Measurements from ENCODE around the gene SPINK9.

The SPINK9 gene, protein sequence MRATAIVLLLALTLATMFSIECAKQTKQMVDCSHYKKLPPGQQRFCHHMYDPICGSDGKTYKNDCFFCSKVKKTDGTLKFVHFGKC

DNA sequence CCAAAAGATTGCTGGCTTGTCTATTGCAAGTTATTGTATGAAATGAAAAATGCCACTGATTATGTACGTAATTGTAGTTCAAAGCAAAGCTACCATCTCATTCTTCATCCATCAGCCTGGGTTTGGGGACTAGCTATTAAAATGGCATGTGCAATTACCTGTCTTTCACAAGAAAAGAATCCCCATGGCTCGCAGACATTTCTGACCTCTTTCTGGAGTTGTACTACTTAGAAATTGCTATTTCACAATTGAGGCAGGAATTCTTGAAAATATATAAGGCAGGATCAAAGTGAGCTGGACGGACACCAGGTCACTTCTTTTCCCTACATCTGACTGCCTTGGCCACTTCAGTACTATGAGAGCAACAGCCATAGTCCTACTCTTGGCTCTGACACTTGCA is at the start of gene SPINK9:
Gene SPINK9, plus strand, starts transcription at position 301 of the 400 bp plus-strand sequence. Its CDS starts 55 bp downstream, at position 356.
- H3K4me1 ChIP-seq (ENCODE audit: control insufficient read depth, insufficient read depth, low read length), result no peaks in the 10 kb centered on the region
- H3K4me3 ChIP-seq (ENCODE audit: low read length), result no peak within 1 kb of the TSS
- no peak for DNase-seq (ENCODE audit: low read depth, low spot score)
- no peaks in the 10 kb centered on the region for H3K27me3 ChIP-seq (ENCODE audit: control insufficient read depth, insufficient read depth, low read length)
- no peak within 1 kb of the TSS for H3K27ac ChIP-seq (ENCODE audit: low read length)
- no CpG with 5 or more reads among the region's 3 CpGs for WGBS (ENCODE audit: insufficient coverage, insufficient read length)
- H3K36me3 ChIP-seq (ENCODE audit: control insufficient read depth, insufficient read depth, low read length), result no peaks in the 10 kb centered on the region
- no peaks in the 10 kb centered on the region for H3K9me3 ChIP-seq (ENCODE audit: control insufficient read depth, insufficient read depth, low read length)

DNA sequence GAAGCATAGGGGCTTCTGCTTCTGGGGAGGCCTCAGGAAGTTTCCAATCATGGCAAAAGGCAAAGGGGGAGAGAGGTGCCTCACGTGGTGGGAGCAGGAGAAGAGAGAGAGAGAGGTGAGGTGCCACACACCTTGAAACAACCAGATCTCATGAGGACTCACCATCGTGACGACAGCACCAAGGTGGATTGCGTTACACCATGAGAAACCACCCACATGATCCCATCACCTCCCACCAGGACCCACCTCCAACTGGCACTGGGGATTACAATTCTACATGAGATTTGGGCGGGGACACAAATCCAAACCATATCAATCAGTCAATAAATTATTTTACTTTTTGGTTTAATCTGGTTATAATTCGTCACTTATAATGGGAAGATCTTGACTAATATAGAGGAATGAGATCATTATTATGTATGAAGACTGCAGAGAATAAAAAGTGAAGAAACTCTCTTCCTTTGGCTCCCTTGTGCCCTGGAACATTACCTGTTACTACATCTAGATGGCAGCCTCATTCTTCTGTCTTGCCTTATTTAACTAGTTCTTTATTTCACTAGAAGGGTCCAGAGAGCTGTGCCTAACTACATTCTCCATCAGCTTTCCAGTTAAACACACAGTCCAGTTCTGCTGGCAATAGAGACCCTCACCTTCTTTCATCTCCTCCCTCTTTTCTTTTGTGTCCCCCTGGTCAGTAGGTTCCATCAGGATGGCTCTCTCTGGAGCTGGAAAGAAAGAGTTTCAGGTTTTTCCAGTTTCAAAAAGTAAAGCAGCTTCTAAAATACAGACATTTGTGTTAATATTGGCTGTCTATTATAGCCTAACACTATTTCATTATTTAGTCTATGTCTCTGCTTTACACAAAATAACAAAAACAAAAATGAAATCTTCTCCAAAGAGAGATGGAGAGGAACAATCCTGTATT is 44.8 kb upstream of the SPINK9 start:
- no peaks in the 10 kb centered on the region for H3K27me3 ChIP-seq (ENCODE audit: control insufficient read depth, insufficient read depth, low read length)
- H3K36me3 ChIP-seq (ENCODE audit: control insufficient read depth, insufficient read depth, low read length), result no peaks in the 10 kb centered on the region
- DNase-seq (ENCODE audit: low read depth, low spot score), result no peak
- H3K27ac ChIP-seq (ENCODE audit: low read length), result no peak overlapping the region
- H3K4me3 ChIP-seq (ENCODE audit: low read length), result no peak overlapping the region
- no CpG with 5 or more reads among the region's 6 CpGs for WGBS (ENCODE audit: insufficient coverage, insufficient read length)
- no peaks in the 10 kb centered on the region; the same call in 1 of the 2 replicates for H3K4me1 ChIP-seq (ENCODE audit: control insufficient read depth, insufficient read depth, low read length)
- H3K9me3 ChIP-seq (ENCODE audit: control insufficient read depth, insufficient read depth, low read length), result no peaks in the 10 kb centered on the region

DNA sequence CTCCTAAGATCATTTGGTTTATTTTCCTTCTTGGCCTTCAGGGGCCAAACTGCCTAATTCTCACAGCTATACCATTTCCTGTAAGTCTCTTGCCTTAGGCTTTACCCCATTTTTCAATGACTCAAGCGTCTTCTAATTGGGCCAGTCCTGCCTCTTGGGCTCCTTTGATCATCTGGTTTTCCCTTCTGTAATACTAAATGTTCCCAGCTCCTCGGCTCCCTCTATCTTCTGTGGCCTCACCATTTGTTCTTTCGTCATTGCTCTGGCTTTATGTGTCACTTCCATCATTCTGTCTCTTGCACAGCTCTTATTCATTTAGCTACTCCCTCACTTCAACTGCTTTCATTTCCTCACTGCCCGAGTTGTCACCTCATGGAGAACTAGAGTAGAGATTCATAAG is 37.6 kb upstream of the SPINK9 start:
- Histone ChIP-seq H3K27ac (ENCODE audit: low read length) (no peak overlapping the region), H3K4me1 (ENCODE audit: control insufficient read depth, insufficient read depth, low read length) (no peaks in the 10 kb centered on the region), H3K9me3 (ENCODE audit: control insufficient read depth, insufficient read depth, low read length) (no peaks in the 10 kb centered on the region), H3K4me3 (ENCODE audit: low read length) (no peak overlapping the region), H3K27me3 (ENCODE audit: control insufficient read depth, insufficient read depth, low read length) (no peaks in the 10 kb centered on the region), H3K36me3 (ENCODE audit: control insufficient read depth, insufficient read depth, low read length) (no peaks in the 10 kb centered on the region)
- no CpG with 5 or more reads among the region's 4 CpGs for WGBS (ENCODE audit: insufficient coverage, insufficient read length)
- no peak for DNase-seq (ENCODE audit: low read depth, low spot score)

DNA sequence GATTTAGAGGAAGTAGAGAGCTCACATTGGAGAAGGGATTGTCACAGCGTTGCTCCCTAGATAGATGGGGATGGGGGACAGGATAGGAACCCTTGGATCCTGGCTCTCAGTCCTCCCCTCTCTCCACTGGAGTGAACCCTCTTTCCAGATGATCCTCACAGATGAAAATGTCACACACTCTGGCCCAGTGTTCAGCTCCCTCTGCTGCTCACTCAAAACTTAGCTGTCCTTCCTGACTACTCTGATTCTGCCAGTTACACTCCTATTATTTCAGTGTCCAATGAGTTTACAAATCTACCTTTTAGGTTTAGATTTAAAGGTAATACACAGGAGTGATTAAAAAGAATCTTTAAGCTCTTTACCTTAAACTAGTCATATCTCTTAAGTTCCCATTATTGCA is 28.9 kb upstream of the SPINK9 start:
- Histone ChIP-seq H3K4me3 (ENCODE audit: low read length) (no peak overlapping the region), H3K4me1 (ENCODE audit: control insufficient read depth, insufficient read depth, low read length) (no peaks in the 10 kb centered on the region), H3K27me3 (ENCODE audit: control insufficient read depth, insufficient read depth, low read length) (no peaks in the 10 kb centered on the region), H3K27ac (ENCODE audit: low read length) (no peak overlapping the region), H3K9me3 (ENCODE audit: control insufficient read depth, insufficient read depth, low read length) (no peaks in the 10 kb centered on the region), H3K36me3 (ENCODE audit: control insufficient read depth, insufficient read depth, low read length) (no peaks in the 10 kb centered on the region)
- no CpG with 5 or more reads among the region's 1 CpG for WGBS (ENCODE audit: insufficient coverage, insufficient read length)
- DNase-seq (ENCODE audit: low read depth, low spot score), result no peak

DNA sequence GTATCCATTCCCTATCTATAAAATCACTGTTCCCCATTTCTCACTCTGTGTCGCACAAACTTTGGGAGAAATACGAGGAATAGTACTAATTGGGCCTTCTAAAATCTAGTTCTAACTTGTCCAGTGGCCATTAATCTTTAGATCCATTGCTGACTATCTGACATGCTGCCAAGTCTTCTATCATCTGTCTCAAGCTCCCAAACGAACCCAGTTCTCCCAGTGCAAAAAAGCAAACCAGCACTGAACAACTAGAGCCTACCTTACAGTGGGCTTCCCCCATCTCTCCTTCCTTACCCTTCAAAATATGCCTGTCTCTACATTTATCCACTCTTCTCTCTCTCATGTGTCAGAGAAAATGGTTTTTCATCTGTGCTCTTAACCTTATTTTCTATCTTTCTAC is 26.3 kb upstream of the SPINK9 start:
- no peak overlapping the region for H3K4me3 ChIP-seq (ENCODE audit: low read length)
- no peak overlapping the region for H3K27ac ChIP-seq (ENCODE audit: low read length)
- H3K36me3 ChIP-seq (ENCODE audit: control insufficient read depth, insufficient read depth, low read length), result no peaks in the 10 kb centered on the region
- H3K27me3 ChIP-seq (ENCODE audit: control insufficient read depth, insufficient read depth, low read length), result no peaks in the 10 kb centered on the region
- no CpG with 5 or more reads among the region's 3 CpGs for WGBS (ENCODE audit: insufficient coverage, insufficient read length)
- H3K4me1 ChIP-seq (ENCODE audit: control insufficient read depth, insufficient read depth, low read length), result no peaks in the 10 kb centered on the region
- no peak for DNase-seq (ENCODE audit: low read depth, low spot score)
- H3K9me3 ChIP-seq (ENCODE audit: control insufficient read depth, insufficient read depth, low read length), result no peaks in the 10 kb centered on the region

DNA sequence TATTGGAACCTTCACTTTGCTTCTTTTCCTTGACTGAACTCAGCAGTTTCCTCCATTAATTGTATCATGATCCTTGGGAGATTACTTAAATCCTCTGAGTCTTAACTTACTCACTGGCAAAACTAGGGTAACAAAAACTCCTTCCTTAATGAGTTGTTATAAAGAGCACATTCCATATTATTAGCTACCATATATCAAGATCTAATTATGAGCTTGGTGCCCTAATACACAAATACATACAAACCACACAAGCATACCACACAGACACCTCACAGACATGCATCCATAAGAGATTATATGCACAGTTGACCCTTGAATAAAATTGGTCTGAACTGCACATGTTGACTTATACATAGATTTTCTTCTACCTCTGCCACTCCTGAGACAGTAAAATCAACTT is 25.6 kb upstream of the SPINK9 start:
- Histone ChIP-seq H3K4me3 (ENCODE audit: low read length) (no peak overlapping the region), H3K27ac (ENCODE audit: low read length) (no peak overlapping the region), H3K4me1 (ENCODE audit: control insufficient read depth, insufficient read depth, low read length) (no peaks in the 10 kb centered on the region), H3K36me3 (ENCODE audit: control insufficient read depth, insufficient read depth, low read length) (no peaks in the 10 kb centered on the region), H3K27me3 (ENCODE audit: control insufficient read depth, insufficient read depth, low read length) (no peaks in the 10 kb centered on the region), H3K9me3 (ENCODE audit: control insufficient read depth, insufficient read depth, low read length) (no peaks in the 10 kb centered on the region)
- no peak for DNase-seq (ENCODE audit: low read depth, low spot score)

DNA sequence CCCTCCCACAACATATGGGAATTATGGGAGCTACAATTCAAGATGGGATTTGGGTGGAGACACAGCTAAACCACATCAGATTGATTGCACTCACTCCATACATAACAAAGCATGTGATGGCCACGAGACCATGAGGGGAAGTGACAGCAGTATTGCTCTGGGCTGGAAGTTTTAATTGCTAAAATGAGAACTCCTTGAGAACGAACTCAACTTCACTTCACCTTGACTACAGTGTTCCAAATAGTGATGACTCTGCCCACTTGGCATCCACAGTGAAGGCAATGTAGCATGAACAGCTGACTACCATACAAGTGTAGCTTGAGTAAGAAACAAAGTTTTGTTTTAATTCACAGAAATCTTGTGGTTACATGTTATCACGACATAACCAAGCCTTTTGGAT is 23.9 kb upstream of the SPINK9 start:
- WGBS (ENCODE audit: insufficient coverage, insufficient read length), result no CpG with 5 or more reads among the region's 3 CpGs
- H3K27ac ChIP-seq (ENCODE audit: low read length), result no peak overlapping the region

DNA sequence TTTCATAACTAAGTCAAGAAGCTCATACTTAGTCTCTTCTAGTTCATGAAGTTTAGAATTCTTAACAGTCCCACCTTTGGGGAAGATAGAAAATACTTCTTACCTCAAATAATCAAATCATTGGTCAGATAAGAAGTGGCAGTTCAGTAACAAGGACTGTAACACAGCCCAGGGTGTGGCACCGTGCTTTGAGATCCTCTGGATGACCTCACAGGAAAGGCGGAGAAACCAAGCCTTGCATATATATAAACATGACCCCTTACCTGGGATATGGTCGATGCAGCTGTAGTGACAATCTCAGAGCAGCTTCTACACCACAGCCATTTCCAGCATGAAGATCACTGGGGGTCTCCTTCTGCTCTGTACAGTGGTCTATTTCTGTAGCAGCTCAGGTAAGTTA is 23.2 kb upstream of the SPINK9 start, which contains the start of gene SPINK7:
Gene SPINK7, plus strand, starts transcription at position 271 of the 400 bp plus-strand sequence. Its CDS starts 61 bp downstream, at position 332.
- no peak for DNase-seq (ENCODE audit: low read depth, low spot score)
- no peaks in the 10 kb centered on the region for H3K36me3 ChIP-seq (ENCODE audit: control insufficient read depth, insufficient read depth, low read length)
- no peaks in the 10 kb centered on the region for H3K9me3 ChIP-seq (ENCODE audit: control insufficient read depth, insufficient read depth, low read length)
- no peak within 1 kb of the TSS for H3K27ac ChIP-seq (ENCODE audit: low read length)
- WGBS (ENCODE audit: insufficient coverage, insufficient read length), result no CpG with 5 or more reads among the region's 3 CpGs
- no peak within 1 kb of the TSS for H3K4me3 ChIP-seq (ENCODE audit: low read length)
- H3K4me1 ChIP-seq (ENCODE audit: control insufficient read depth, insufficient read depth, low read length), result no peaks in the 10 kb centered on the region
- H3K27me3 ChIP-seq (ENCODE audit: control insufficient read depth, insufficient read depth, low read length), result no peaks in the 10 kb centered on the region

More for the DNA sequence above, 23.9 kb upstream of the SPINK9 start:
- H3K27me3 ChIP-seq (ENCODE audit: control insufficient read depth, insufficient read depth, low read length), result no peaks in the 10 kb centered on the region
- no peaks in the 10 kb centered on the region for H3K36me3 ChIP-seq (ENCODE audit: control insufficient read depth, insufficient read depth, low read length)
- H3K9me3 ChIP-seq (ENCODE audit: control insufficient read depth, insufficient read depth, low read length), result no peaks in the 10 kb centered on the region
- H3K4me3 ChIP-seq (ENCODE audit: low read length), result no peak overlapping the region
- no peaks in the 10 kb centered on the region for H3K4me1 ChIP-seq (ENCODE audit: control insufficient read depth, insufficient read depth, low read length)
- no peak for DNase-seq (ENCODE audit: low read depth, low spot score)

DNA sequence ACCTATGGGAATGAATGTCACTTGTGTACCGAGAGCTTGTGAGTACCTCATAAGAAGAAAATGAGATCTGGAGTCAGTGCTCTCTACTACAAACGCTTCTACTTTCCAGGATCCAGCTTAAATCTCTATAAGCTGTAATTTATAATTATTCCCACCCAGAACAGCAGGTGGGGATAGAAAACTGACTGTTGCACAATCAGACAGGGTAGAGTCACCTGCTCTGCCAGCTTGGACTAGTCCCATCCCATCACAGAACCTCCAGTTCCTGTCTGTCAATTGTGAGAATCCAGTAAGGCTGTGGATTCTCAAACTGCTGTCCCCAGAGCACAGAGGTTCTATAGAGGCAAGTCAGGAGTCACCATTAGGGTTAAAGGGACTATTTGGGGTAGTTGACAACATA is 21.2 kb upstream of the SPINK9 start:
- WGBS (ENCODE audit: insufficient coverage, insufficient read length), result no CpG with 5 or more reads among the region's 2 CpGs
- no peak overlapping the region for H3K27ac ChIP-seq (ENCODE audit: low read length)
- H3K4me1 ChIP-seq (ENCODE audit: control insufficient read depth, insufficient read depth, low read length), result no peaks in the 10 kb centered on the region
- H3K36me3 ChIP-seq (ENCODE audit: control insufficient read depth, insufficient read depth, low read length), result no peaks in the 10 kb centered on the region
- no peak overlapping the region for H3K4me3 ChIP-seq (ENCODE audit: low read length)
- no peaks in the 10 kb centered on the region for H3K9me3 ChIP-seq (ENCODE audit: control insufficient read depth, insufficient read depth, low read length)
- DNase-seq (ENCODE audit: low read depth, low spot score), result no peak
- no peaks in the 10 kb centered on the region for H3K27me3 ChIP-seq (ENCODE audit: control insufficient read depth, insufficient read depth, low read length)

DNA sequence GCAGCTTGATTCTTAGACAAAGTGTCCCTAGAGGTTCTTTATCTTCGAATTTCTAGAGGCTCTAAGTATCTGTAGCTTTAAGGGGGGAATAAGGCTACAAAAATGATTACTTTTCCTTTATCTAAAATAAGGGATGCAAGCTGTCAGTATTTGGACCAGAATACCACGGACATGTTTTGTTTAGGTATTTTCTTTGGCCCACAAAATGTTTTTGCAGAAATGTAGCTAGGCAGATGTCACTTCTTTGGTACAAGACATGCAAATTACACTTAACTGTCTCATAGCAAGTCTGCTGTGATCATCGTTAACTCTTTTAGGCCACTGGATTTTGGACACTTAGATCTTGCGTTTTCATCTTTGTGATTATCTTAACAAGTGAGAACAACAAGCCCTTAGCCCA is 20.6 kb upstream of the SPINK9 start:
- H3K9me3 ChIP-seq (ENCODE audit: control insufficient read depth, insufficient read depth, low read length), result no peaks in the 10 kb centered on the region
- H3K27ac ChIP-seq (ENCODE audit: low read length), result no peak overlapping the region
- H3K4me1 ChIP-seq (ENCODE audit: control insufficient read depth, insufficient read depth, low read length), result no peaks in the 10 kb centered on the region
- DNase-seq (ENCODE audit: low read depth, low spot score), result no peak
- no CpG with 5 or more reads among the region's 4 CpGs for WGBS (ENCODE audit: insufficient coverage, insufficient read length)
- no peak overlapping the region for H3K4me3 ChIP-seq (ENCODE audit: low read length)
- H3K27me3 ChIP-seq (ENCODE audit: control insufficient read depth, insufficient read depth, low read length), result no peaks in the 10 kb centered on the region
- no peaks in the 10 kb centered on the region for H3K36me3 ChIP-seq (ENCODE audit: control insufficient read depth, insufficient read depth, low read length)

Measured in iPS DF 6.9 (cell line).